ENCODE data around the gene FBN2. TPM values are rescaled to one million over a fixed set of nuclear protein-coding genes. Genes with fewer than 3 reads are reported as not detected.

The FBN2 gene
- total RNA-seq, 2 experiments from 2014 or later, result not detected

DNA sequence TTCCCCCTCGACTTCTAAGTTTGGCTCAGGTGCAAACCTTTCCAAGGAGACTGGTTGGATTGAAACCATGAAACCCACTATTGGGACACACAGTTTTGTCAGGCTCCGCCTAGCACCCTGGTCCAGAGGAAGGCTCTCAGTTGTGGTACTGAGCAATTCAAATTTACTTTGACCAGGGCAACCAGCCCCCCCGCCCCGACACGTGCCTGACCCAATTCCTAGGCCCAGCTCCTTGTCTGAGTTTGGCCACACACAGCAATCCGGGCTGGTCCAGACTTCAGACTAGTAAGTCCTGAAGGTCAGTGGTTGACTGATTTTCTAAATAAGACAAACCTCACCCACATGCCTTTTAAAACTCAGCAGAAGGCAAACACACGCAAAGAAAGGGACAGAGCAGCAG lies 321.8 kb downstream of the FBN2 start:
- H3K9me3 Mint-ChIP-seq (ENCODE audit: insufficient read depth), result no peaks in the 10 kb centered on the region
- CTCF ChIA-PET, result no interaction called here
- ATAC-seq, result no peak

GRCh38 chr5:128213833-128214232 lies 324.2 kb downstream of the FBN2 start:
- ATAC-seq (no peak), DNase-seq (no peak)
- Mint-ChIP-seq H3K36me3 (ENCODE audit: low read depth) (no peaks in the 10 kb centered on the region), H3K9me3 (ENCODE audit: insufficient read depth) (no peaks in the 10 kb centered on the region), H3K27ac (no peak overlapping the region), H3K4me1 (ENCODE audit: low read depth) (no peaks in the 10 kb centered on the region), H3K27me3 (ENCODE audit: low read depth) (peaks cover 3% of the 10 kb centered on the region), H3K4me3 (no peak overlapping the region)
- ChIA-PET CTCF (interaction anchor here (1.7 kb wide), 2 partner anchors 461 to 650 kb away, joined by 4 read pairs; no protein-coding TSS in a partner anchor), POLR2A (no interaction called here)

More for the DNA sequence above, 321.8 kb downstream of the FBN2 start:
- H3K36me3 Mint-ChIP-seq (ENCODE audit: low read depth), result no peaks in the 10 kb centered on the region
- no peak overlapping the region for H3K4me3 Mint-ChIP-seq
- H3K27ac Mint-ChIP-seq, result no peak overlapping the region
- DNase-seq, result no peak
- no peaks in the 10 kb centered on the region for H3K4me1 Mint-ChIP-seq (ENCODE audit: low read depth)
- POLR2A ChIA-PET, result no interaction called here
- H3K27me3 Mint-ChIP-seq (ENCODE audit: low read depth), result peaks cover 3% of the 10 kb centered on the region

DNA sequence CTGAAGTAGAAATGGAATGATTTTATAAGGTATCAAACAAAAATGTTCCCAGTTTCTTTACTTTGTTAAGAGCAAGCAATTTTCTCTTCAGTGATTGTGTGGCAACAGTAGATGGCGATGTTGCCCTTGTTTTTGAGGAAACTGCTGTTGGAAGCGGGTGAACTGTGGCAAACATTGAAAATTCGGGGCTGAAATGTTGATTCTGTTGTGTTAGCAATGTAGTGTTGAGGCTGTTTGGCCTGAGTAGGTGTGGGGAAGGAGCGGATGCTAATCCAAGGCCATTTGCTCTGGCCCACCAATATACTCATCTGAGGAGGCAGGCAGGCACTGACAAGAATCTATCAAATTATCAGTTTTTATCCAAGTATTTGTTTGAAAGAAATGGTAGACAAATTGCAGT lies 324.7 kb downstream of the FBN2 start:
- H3K4me3 Mint-ChIP-seq, result no peak overlapping the region
- CTCF ChIA-PET, result interaction anchor here (1.2 to 1.7 kb wide), 2 partner anchors 461 to 649 kb away, joined by 4 read pairs; no protein-coding TSS in a partner anchor
- H3K4me1 Mint-ChIP-seq (ENCODE audit: low read depth), result no peaks in the 10 kb centered on the region
- DNase-seq, result peak; percentile 58
- peaks cover 3% of the 10 kb centered on the region for H3K27me3 Mint-ChIP-seq (ENCODE audit: low read depth)
- ATAC-seq, result no peak
- POLR2A ChIA-PET, result no interaction called here
- no peak overlapping the region for H3K27ac Mint-ChIP-seq
- no peaks in the 10 kb centered on the region for H3K36me3 Mint-ChIP-seq (ENCODE audit: low read depth)
- H3K9me3 Mint-ChIP-seq (ENCODE audit: insufficient read depth), result no peaks in the 10 kb centered on the region

DNA sequence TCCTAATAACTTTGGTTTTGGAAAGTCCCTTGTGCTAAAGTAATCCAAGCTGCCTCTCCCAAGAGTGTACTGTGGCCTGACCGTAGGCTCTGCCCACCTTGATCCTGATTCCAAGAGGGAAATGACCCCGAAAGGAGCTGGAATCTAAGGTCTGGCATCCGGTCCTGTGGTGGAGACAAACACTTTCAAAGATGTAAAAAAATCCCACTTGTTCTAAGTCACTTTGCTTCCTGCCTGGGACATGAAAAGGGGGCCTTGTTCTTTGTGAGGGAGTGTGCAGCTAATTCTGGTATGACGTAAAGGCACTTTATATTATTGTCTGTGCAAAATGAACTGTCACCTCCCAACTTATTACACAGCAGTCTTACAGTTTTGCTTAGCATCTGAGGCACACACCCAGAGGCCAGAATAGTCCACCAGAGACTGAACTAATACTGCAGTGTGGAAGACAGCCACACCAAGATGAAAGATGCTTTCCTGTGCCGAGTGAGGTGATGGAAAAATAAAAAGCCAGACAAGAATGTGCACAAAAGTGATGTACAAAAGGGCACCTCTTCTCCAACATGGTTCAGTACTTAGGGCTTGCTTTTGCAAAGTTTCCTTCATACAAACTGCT lies 325.7 kb downstream of the FBN2 start:
- CTCF ChIA-PET, result interaction anchor here (0.9 to 1.2 kb wide), 2 partner anchors 16 to 462 kb away, joined by 3 to 4 read pairs; no protein-coding TSS in a partner anchor
- ATAC-seq (no peak), DNase-seq (no peak)
- H3K4me3 Mint-ChIP-seq, result no peak overlapping the region
- H3K9me3 Mint-ChIP-seq (ENCODE audit: insufficient read depth), result no peaks in the 10 kb centered on the region
- no peak overlapping the region for H3K27ac Mint-ChIP-seq
- H3K36me3 Mint-ChIP-seq (ENCODE audit: low read depth), result no peaks in the 10 kb centered on the region
- POLR2A ChIA-PET, result no interaction called here
- H3K4me1 Mint-ChIP-seq (ENCODE audit: low read depth), result no peaks in the 10 kb centered on the region
- peaks cover 3% of the 10 kb centered on the region for H3K27me3 Mint-ChIP-seq (ENCODE audit: low read depth)

DNA sequence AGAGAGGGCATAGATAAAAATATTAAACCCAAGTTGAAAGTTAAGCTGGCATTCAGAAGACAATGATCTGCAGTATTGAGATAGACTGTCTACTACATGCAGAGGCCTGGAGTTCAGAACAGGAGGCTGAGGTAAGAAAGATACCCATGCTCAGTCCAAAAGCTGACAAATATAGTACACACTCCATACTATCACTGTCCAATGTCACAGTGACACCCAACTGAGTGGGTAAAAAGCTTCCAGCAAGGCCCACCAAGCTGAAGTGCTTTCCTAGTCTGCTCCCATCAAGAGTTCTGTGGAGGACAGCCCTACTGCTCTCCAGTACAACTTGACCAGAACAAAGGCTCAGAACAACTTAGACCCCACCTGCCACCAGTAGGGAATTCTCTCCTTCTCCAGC lies 329.6 kb downstream of the FBN2 start:
- Mint-ChIP-seq H3K4me3 (no peak overlapping the region), H3K27me3 (ENCODE audit: low read depth) (peaks cover 2% of the 10 kb centered on the region), H3K9me3 (ENCODE audit: insufficient read depth) (no peaks in the 10 kb centered on the region), H3K4me1 (ENCODE audit: low read depth) (no peaks in the 10 kb centered on the region), H3K27ac (no peak overlapping the region), H3K36me3 (ENCODE audit: low read depth) (no peaks in the 10 kb centered on the region)
- DNase-seq, result no peak
- POLR2A ChIA-PET, result no interaction called here
- ATAC-seq, result no peak
- CTCF ChIA-PET, result interaction anchor here (0.6 kb wide), 1 partner anchor 334 kb away, joined by 4 read pairs; no protein-coding TSS in a partner anchor
